Epithelial cell of proximal tubule (primary cell): ENCODE measurements around the gene CDH13. TPM values are rescaled to one million over a fixed set of nuclear protein-coding genes. Genes with fewer than 3 reads are reported as not detected.

Source experiments
- DNase-seq: peaks from one replicate; pipeline ENCODE4 v3.0.0-alpha.2; 2011; ENCODE audit warnings: low read depth
- H3K4me3 ChIP-seq: 2 replicates; pipeline ENCODE4 v1.5.1; 2011; ENCODE audit warnings: low read depth, mild to moderate bottlenecking, low read length
- total RNA-seq: library from RNA; depleted of rRNA; stranded (reverse); fragments of >200 nt; gene quantifications from 2 replicates; pipeline ENCODE4 v1.2.3, GENCODE V29; 2015
- TF ChIP-seq, protein P1 (sequence below): conservative IDR thresholded peaks from 2 replicates; pipeline ENCODE4 v1.5.1; 2012; ENCODE audit warnings: low read depth, mild to moderate bottlenecking, low read length

Gene CDH13
- total RNA-seq, 1 donor from 2014 or later: 85.4 TPM

DNA sequence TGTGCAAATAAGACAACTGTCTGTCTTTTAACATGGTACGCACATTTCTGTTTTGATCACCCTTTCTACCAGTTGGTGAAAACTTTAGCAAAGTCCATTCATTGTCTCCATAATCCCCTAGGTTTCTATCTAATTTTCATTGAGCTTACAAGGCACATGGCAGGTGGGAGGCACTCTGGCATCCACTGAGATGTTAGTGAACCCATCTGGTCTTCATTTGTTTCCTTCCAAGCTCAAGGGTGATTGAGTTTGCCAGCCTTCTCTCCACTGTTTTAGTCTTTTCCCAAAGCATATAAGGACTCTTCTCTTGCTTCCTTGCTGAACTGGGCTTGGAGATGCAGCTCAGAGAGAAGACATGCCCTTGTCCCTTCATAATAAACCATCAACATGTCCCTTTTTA is 179.1 kb downstream of the CDH13 start:
- no peak for DNase-seq
- TF ChIP-seq, protein P1, sequence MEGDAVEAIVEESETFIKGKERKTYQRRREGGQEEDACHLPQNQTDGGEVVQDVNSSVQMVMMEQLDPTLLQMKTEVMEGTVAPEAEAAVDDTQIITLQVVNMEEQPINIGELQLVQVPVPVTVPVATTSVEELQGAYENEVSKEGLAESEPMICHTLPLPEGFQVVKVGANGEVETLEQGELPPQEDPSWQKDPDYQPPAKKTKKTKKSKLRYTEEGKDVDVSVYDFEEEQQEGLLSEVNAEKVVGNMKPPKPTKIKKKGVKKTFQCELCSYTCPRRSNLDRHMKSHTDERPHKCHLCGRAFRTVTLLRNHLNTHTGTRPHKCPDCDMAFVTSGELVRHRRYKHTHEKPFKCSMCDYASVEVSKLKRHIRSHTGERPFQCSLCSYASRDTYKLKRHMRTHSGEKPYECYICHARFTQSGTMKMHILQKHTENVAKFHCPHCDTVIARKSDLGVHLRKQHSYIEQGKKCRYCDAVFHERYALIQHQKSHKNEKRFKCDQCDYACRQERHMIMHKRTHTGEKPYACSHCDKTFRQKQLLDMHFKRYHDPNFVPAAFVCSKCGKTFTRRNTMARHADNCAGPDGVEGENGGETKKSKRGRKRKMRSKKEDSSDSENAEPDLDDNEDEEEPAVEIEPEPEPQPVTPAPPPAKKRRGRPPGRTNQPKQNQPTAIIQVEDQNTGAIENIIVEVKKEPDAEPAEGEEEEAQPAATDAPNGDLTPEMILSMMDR: no peak
- no peak overlapping the region for H3K4me3 ChIP-seq

- no peak for DNase-seq
- TF ChIP-seq, protein P1: no peak
- H3K4me3 ChIP-seq: no peak overlapping the region
Observed at GRCh38 chr16:82807311-82807710, 180.5 kb downstream of the CDH13 start.

- DNase-seq: no peak
- TF ChIP-seq, protein P1: no peak
Observed at GRCh38 chr16:82808036-82808435, 181.3 kb downstream of the CDH13 start.

GRCh38 chr16:82810077-82810476 is 183.3 kb downstream of the CDH13 start:
- no peak overlapping the region for H3K4me3 ChIP-seq
- TF ChIP-seq, protein P1: no peak
- DNase-seq: no peak

More at GRCh38 chr16:82808036-82808435, 181.3 kb downstream of the CDH13 start:
- H3K4me3 ChIP-seq: no peak overlapping the region

GRCh38 chr16:82814059-82814458 is 187.3 kb downstream of the CDH13 start:
- DNase-seq: no peak
- no peak overlapping the region for H3K4me3 ChIP-seq
- TF ChIP-seq, protein P1: no peak

GRCh38 chr16:82819286-82819685 is 192.5 kb downstream of the CDH13 start:
- DNase-seq: no peak
- no peak overlapping the region for H3K4me3 ChIP-seq
- TF ChIP-seq, protein P1: no peak

DNA sequence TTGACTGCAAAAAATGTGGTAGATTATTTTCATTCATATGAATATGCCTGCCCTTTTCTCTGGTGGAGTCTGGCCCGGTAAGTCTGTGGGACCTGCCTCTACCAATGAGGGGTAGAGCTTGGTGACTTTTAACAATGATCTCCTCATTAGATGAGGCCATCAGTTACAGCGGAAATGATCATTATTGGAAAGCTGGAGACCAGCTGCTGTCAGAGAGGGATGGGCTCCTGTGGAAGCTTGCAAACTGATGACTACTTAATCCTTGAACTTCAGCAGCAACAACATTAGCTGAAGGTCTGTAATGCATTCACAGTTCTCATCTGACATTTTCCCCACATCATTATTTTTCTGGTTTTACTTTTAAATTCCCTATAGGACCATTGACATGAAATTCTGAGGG is 194.1 kb downstream of the CDH13 start:
- no peak overlapping the region for H3K4me3 ChIP-seq
- TF ChIP-seq, protein P1: no peak
- no peak for DNase-seq
